GM23338 (cell line): ENCODE results near the gene UAP1. TPM values are rescaled to one million over a fixed set of nuclear protein-coding genes. Genes with fewer than 3 reads are reported as not detected.

ENCODE experiments used
- ATAC-seq: fragments of 200-7000 bp; cut with Tn5 transposase; 3 replicates; pipeline ENCODE4 v1.9.1; 2020
- DNase-seq: peaks from one replicate; pipeline ENCODE4 v3.0.0-alpha.2; 2015; ENCODE audit warnings: low spot score
- H2AFZ ChIP-seq: fragments of 200-600 bp; sonication (generic); 2 replicates; pipeline ENCODE4 v1.8.0; 2016; ENCODE audit warnings: antibody characterized with exemption, mild to moderate bottlenecking, moderate library complexity
- H3F3A ChIP-seq: fragments of 200-600 bp; sonication (generic); replicated peaks from 2 replicates; pipeline ENCODE4 v1.8.0; 2017; ENCODE audit warnings: antibody characterized with exemption, mixed run types, low read depth
- H3K27ac ChIP-seq: fragments of 200-600 bp; sonication (generic); 2 replicates; pipeline ENCODE4 v1.6.1; 2016; ENCODE audit warnings: low read depth
- H3K27me3 ChIP-seq: fragments of 200-600 bp; sonication (generic); 2 replicates; pipeline ENCODE4 v1.8.0; 2016; ENCODE audit warnings: mild to moderate bottlenecking, mixed run types, moderate library complexity; ENCODE audit not compliant: insufficient read depth
- H3K36me3 ChIP-seq: fragments of 200-600 bp; sonication (generic); 2 replicates; pipeline ENCODE4 v1.8.0; 2016; ENCODE audit warnings: mild to moderate bottlenecking; ENCODE audit not compliant: insufficient read depth
- H3K4me1 ChIP-seq: fragments of 200-600 bp; sonication (generic); 2 replicates; pipeline ENCODE4 v1.8.0; 2016; ENCODE audit warnings: mild to moderate bottlenecking, moderate library complexity; ENCODE audit not compliant: insufficient read depth
- H3K4me2 ChIP-seq: fragments of 200-600 bp; sonication (generic); 2 replicates; pipeline ENCODE4 v1.7.1; 2017; ENCODE audit warnings: mixed run types
- H3K4me3 ChIP-seq: fragments of 200-600 bp; sonication (generic); 2 replicates; pipeline ENCODE4 v1.6.1; 2016; ENCODE audit warnings: mixed run types
- H3K79me2 ChIP-seq: fragments of 200-600 bp; sonication (generic); replicated peaks from 2 replicates; pipeline ENCODE4 v1.8.0; 2017; ENCODE audit warnings: mild to moderate bottlenecking; ENCODE audit not compliant: insufficient read depth
- H3K9me2 ChIP-seq: fragments of 200-600 bp; sonication (generic); 2 replicates; pipeline ENCODE4 v1.8.0; 2017; ENCODE audit not compliant: insufficient read depth
- H4K20me1 ChIP-seq: fragments of 200-600 bp; sonication (generic); replicated peaks from 2 replicates; pipeline ENCODE4 v1.8.0; 2017; ENCODE audit warnings: mild to moderate bottlenecking; ENCODE audit not compliant: insufficient read depth
- H3K27ac Mint-ChIP-seq: 2 replicates; pipeline ENCODE4 v1.8.0; 2020; ENCODE audit warnings: inconsistent platforms, mild to moderate bottlenecking, moderate library complexity, mixed read lengths
- H3K27me3 Mint-ChIP-seq: 3 replicates; pipeline ENCODE4 v1.8.0; 2022; ENCODE audit warnings: low read depth, mild to moderate bottlenecking, moderate library complexity, mixed read lengths, inconsistent platforms; ENCODE audit not compliant: insufficient read depth, poor library complexity
- H3K36me3 Mint-ChIP-seq: 3 replicates; pipeline ENCODE4 v1.8.0; 2021; ENCODE audit warnings: low read depth, mild to moderate bottlenecking, inconsistent platforms, moderate library complexity, mixed read lengths
- H3K4me1 Mint-ChIP-seq: 3 replicates; pipeline ENCODE4 v1.8.0; 2020; ENCODE audit warnings: mild to moderate bottlenecking, inconsistent platforms, mixed read lengths
- H3K4me3 Mint-ChIP-seq: 3 replicates; pipeline ENCODE4 v1.8.0; 2021; ENCODE audit warnings: moderate library complexity, mild to moderate bottlenecking, inconsistent platforms, mixed read lengths
- H3K9me3 Mint-ChIP-seq: 3 replicates; pipeline ENCODE4 v1.8.0; 2020; ENCODE audit warnings: moderate library complexity, mild to moderate bottlenecking, inconsistent platforms, mixed read lengths
- CREB1 ChIP-seq: fragments of 250-450 bp; sonication (Bioruptor Pico); IDR thresholded peaks from 2 replicates; pipeline ENCODE4 v1.5.0; 2020; ENCODE audit warnings: low read depth, mild to moderate bottlenecking, moderate library complexity
- EZH2phosphoT487 ChIP-seq: fragments of 200-600 bp; sonication (generic); IDR thresholded peaks from one replicate; pipeline ENCODE4 v1.8.1; 2018; ENCODE audit warnings: antibody characterized with exemption; ENCODE audit not compliant: unreplicated experiment
- JUNB ChIP-seq: IDR thresholded peaks from one replicate; pipeline ENCODE4 v1.6.1; 2016; ENCODE audit warnings: antibody characterized with exemption; ENCODE audit not compliant: unreplicated experiment
- POLR2AphosphoS5 ChIP-seq: IDR thresholded peaks from 2 replicates; pipeline ENCODE4 v1.6.1; 2016; ENCODE audit warnings: antibody characterized with exemption, low read depth
- STAT1 ChIP-seq: IDR thresholded peaks from one replicate; pipeline ENCODE4 v1.6.1; 2016; ENCODE audit warnings: antibody characterized with exemption; ENCODE audit not compliant: unreplicated experiment
- ZNF114 ChIP-seq: fragments of 250-450 bp; sonication (Bioruptor Pico); IDR thresholded peaks from 2 replicates; pipeline ENCODE4 v1.5.0; 2020; ENCODE audit warnings: mild to moderate bottlenecking, moderate library complexity
- ZNF331 ChIP-seq: fragments of 250-450 bp; sonication (Bioruptor Pico); IDR thresholded peaks from 2 replicates; pipeline ENCODE4 v1.5.0; 2020; ENCODE audit warnings: low read depth, mild to moderate bottlenecking, moderate library complexity
- polyA plus RNA-seq: library from polyadenylated mRNA; unstranded; fragments of >200 nt; fragmentation: Nextera tagmentation; extraction: Ambion mirVana; gene quantifications from 2 replicates; pipeline ENCODE4 v1.2.1, GENCODE V29; 2016
- total RNA-seq: library from RNA; depleted of rRNA; stranded (reverse); fragments of >200 nt; shearing (Covaris generic); gene quantifications from 2 replicates; pipeline ENCODE4 v1.2.3, GENCODE V29; 2014
- TF ChIP-seq, protein P1 (sequence below), 2 experiments: fragments of 200-600 bp in 1 of 2; sonication (generic) in 1 of 2; conservative IDR thresholded peaks; 2 replicates each; pipeline versions ENCODE4 v1.5.1 to v1.6.1; 2016 to 2017; ENCODE audit warnings: antibody characterized with exemption in 2 of 2, low read depth in 2 of 2, mild to moderate bottlenecking in 2 of 2, moderate library complexity in 1 of 2
- TF ChIP-seq, protein P2 (sequence below): IDR thresholded peaks from 2 replicates; pipeline ENCODE4 v1.6.1; 2016; ENCODE audit warnings: antibody characterized with exemption
- TF ChIP-seq, protein P3 (sequence below): IDR thresholded peaks from one replicate; pipeline ENCODE4 v1.6.1; 2018; ENCODE audit warnings: antibody characterized with exemption; ENCODE audit not compliant: unreplicated experiment

UAP1 gene
- total and polyA plus RNA-seq, 2 experiments from 2014 or later = 26.7 to 33.3 TPM

DNA sequence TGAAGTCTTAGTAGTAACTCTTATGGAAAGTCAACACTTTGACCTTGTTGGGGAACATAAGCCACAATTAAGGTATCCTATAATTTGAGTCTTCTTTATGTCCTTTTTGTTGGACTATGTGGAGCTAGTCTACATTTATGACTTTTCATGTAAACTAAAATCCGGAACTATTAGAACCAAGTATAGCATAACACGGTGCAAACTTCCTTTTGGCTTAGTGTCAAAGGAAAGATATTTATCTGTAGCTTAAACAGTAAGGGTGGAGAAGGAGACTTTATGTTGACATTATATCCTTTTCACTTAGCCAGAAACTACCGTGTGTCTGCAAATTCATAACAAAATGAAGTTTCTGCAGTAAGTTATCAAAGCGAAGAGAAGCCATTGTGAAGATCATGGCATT is 7.3 kb downstream of the UAP1 start (continued):
- TF ChIP-seq, protein P1, sequence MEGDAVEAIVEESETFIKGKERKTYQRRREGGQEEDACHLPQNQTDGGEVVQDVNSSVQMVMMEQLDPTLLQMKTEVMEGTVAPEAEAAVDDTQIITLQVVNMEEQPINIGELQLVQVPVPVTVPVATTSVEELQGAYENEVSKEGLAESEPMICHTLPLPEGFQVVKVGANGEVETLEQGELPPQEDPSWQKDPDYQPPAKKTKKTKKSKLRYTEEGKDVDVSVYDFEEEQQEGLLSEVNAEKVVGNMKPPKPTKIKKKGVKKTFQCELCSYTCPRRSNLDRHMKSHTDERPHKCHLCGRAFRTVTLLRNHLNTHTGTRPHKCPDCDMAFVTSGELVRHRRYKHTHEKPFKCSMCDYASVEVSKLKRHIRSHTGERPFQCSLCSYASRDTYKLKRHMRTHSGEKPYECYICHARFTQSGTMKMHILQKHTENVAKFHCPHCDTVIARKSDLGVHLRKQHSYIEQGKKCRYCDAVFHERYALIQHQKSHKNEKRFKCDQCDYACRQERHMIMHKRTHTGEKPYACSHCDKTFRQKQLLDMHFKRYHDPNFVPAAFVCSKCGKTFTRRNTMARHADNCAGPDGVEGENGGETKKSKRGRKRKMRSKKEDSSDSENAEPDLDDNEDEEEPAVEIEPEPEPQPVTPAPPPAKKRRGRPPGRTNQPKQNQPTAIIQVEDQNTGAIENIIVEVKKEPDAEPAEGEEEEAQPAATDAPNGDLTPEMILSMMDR (conservative IDR thresholded peaks at IDR 0.05; ENCODE audit: low read depth in 2 of 2) = no peak
- TF ChIP-seq ZNF114 (no peak), STAT1 (no peak), CREB1 (no peak), ZNF331 (CRISPR knock-in tag) (no peak), EZH2phosphoT487 (no peak)
- TF ChIP-seq, protein P2, sequence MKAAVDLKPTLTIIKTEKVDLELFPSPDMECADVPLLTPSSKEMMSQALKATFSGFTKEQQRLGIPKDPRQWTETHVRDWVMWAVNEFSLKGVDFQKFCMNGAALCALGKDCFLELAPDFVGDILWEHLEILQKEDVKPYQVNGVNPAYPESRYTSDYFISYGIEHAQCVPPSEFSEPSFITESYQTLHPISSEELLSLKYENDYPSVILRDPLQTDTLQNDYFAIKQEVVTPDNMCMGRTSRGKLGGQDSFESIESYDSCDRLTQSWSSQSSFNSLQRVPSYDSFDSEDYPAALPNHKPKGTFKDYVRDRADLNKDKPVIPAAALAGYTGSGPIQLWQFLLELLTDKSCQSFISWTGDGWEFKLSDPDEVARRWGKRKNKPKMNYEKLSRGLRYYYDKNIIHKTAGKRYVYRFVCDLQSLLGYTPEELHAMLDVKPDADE = no peak
- TF ChIP-seq, protein P3, sequence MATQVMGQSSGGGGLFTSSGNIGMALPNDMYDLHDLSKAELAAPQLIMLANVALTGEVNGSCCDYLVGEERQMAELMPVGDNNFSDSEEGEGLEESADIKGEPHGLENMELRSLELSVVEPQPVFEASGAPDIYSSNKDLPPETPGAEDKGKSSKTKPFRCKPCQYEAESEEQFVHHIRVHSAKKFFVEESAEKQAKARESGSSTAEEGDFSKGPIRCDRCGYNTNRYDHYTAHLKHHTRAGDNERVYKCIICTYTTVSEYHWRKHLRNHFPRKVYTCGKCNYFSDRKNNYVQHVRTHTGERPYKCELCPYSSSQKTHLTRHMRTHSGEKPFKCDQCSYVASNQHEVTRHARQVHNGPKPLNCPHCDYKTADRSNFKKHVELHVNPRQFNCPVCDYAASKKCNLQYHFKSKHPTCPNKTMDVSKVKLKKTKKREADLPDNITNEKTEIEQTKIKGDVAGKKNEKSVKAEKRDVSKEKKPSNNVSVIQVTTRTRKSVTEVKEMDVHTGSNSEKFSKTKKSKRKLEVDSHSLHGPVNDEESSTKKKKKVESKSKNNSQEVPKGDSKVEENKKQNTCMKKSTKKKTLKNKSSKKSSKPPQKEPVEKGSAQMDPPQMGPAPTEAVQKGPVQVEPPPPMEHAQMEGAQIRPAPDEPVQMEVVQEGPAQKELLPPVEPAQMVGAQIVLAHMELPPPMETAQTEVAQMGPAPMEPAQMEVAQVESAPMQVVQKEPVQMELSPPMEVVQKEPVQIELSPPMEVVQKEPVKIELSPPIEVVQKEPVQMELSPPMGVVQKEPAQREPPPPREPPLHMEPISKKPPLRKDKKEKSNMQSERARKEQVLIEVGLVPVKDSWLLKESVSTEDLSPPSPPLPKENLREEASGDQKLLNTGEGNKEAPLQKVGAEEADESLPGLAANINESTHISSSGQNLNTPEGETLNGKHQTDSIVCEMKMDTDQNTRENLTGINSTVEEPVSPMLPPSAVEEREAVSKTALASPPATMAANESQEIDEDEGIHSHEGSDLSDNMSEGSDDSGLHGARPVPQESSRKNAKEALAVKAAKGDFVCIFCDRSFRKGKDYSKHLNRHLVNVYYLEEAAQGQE = no peak

DNA sequence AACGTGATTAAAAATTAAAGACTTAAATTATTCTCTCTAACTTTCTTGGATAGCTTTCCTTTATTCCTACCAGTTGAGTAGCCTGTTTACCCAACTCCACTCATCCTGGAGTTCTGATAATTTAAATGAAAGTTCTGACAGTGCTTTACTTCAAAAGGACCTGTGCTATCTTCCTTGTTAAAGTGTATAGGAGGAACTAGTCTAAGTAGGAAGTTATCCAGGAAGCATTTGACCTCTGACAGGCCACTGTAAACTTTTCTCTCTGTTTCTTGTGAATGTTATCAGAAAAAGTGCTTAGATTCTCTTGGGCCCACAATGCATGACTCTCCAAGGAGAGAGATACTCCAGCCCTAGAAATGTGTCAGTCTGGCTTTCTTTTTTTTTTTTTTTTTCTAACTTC is 9.2 kb downstream of the UAP1 start:
- H4K20me1 ChIP-seq = no peaks in the 10 kb centered on the region; the same call in 1 of the 2 replicates
- H3K9me2 ChIP-seq = no peaks in the 10 kb centered on the region
- no peak overlapping the region for H2AFZ ChIP-seq
- H3K27me3 ChIP-seq = no peaks in the 10 kb centered on the region
- H3K79me2 ChIP-seq = peaks cover 36% of the 10 kb centered on the region
- no peaks in the 10 kb centered on the region for H3F3A ChIP-seq
- H3K36me3 ChIP-seq = no peaks in the 10 kb centered on the region
- Mint-ChIP-seq H3K27ac (no peak overlapping the region), H3K36me3 (peaks cover 3% of the 10 kb centered on the region; the same call in 2 of the 3 replicates), H3K9me3 (no peaks in the 10 kb centered on the region), H3K4me3 (no peak overlapping the region), H3K27me3 (no peaks in the 10 kb centered on the region), H3K4me1 (peaks cover 4% of the 10 kb centered on the region; the same call in 2 of the 3 replicates)
- ATAC-seq = no peak
- no peak overlapping the region for H3K4me3 ChIP-seq
- DNase-seq = no peak
- no peak overlapping the region for H3K4me2 ChIP-seq
- H3K27ac ChIP-seq = no peak overlapping the region
- H3K4me1 ChIP-seq = 0 out of 2 replicates have a peak, but pooled peaks cover 7% of the 10 kb centered on the region
- TF ChIP-seq POLR2AphosphoS5 (no peak), JUNB (no peak), EZH2phosphoT487 (no peak), CREB1 (no peak)
- TF ChIP-seq, protein P3 = no peak
